ENCODE measurements around the gene CACNA2D2. TPM values are rescaled to one million over a fixed set of nuclear protein-coding genes. Genes with fewer than 3 reads are reported as not detected.

The CACNA2D2 gene
- total RNA-seq, 5 donors from 2014 or later (not counting 1 experiment from before 2014, with no cell fraction given) = 2.6 to 8.9 (median 4.1) TPM

DNA sequence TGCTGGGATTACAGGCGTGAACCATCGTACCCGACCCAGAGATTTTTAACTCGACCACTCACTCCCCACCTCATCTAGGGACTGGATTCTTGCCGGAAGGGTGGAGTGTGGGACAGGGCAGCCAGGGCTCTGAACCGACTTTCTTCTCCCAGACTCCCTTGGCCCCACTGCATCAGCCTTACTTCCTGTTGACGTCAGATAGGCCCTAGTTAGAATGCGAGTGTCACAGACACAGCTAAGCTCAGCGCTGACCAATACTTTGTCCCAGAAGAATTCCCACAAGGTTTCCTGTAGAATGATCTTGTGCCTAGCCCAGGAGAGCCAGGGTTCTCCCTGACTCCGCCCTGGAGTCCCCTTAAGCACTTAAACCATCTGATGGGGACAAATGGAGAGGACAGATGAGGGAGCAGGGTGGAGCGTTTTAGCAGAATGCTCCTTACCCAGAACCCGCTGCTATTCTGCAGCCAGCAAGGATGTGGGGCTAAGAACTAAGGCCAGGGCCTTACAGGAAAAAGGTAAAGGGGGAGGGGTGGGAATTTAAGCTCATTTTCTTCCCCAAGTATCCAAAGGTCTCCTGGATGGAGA lies 169.6 kb downstream of the CACNA2D2 start:
- POLR2A ChIA-PET = no interaction called here
- DNase-seq = peak in 1 of 35 experiments; percentile 70

DNA sequence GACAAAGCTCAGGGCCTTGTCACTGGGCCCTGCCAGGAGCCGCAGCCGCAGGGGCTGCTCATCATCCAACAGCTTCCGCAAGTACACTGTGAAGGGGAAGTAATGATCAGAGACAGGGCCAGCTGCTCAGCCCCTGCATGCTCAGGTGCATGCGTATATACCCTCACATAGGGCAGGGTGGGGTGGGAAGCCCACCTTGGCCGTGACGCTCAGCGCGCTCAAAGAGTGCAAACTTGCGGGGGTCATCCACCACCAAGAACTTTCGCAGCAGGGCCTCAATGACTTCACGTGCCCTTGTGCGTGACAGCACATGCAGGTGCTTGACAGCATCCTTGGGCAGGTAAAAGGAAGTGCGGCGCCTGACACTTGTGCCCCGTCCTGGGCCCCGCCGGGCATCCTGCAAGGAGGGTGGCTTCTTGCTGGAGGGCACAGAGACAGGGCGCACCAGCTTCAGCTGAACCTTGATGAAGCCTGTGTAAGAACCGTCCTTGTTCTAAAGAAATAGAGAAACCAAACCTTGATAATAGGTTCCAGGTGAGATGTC lies 172.0 kb downstream of the CACNA2D2 start:
- Histone ChIP-seq H3K9me3 (no peaks in the 10 kb centered on the region), H3K4me3 (ENCODE audit: control insufficient read depth in 1 of 2, extremely low read depth in 1 of 2, low read length in 1 of 2) (no peak overlapping the region), H3K36me3 (ENCODE audit: control insufficient read depth in 2 of 2, extremely low read depth in 1 of 2, insufficient read depth in 1 of 2, low read length in 1 of 2) (peaks cover 14 to 47% of the 10 kb centered on the region in 2 donors), H3K27ac (ENCODE audit: low read length) (no peak overlapping the region), H3K4me1 (ENCODE audit: control insufficient read depth in 1 of 2, extremely low read depth in 1 of 2, insufficient read depth in 2 of 2, low read length in 2 of 2) (peaks cover 16 to 68% of the 10 kb centered on the region in 2 experiments), H3K27me3 (replicated peaks in 1 of 2; ENCODE audit: control insufficient read depth in 2 of 2, extremely low read depth in 1 of 2, insufficient read depth in 2 of 2, low read length in 1 of 2) (no peaks in the 10 kb centered on the region)
- ATAC-seq (replicated peaks in 1 of 4) (no peak), DNase-seq (no peak)
- ChIA-PET CTCF (no interaction called here), POLR2A (no interaction called here)
- peaks cover 19% of the 10 kb centered on the region for H3K36me3 Mint-ChIP-seq
- no peaks in the 10 kb centered on the region for H3K27me3 Mint-ChIP-seq
- WGBS (ENCODE audit: insufficient coverage) = 98% methylated on average over 15 of the region's 19 CpGs
- H3K27ac Mint-ChIP-seq = no peak overlapping the region
- H3K4me1 Mint-ChIP-seq = peaks cover 37 to 54% (median 49%) of the 10 kb centered on the region in 3 donors
- H3K9me3 Mint-ChIP-seq = no peaks in the 10 kb centered on the region
- no peak overlapping the region for H3K4me3 Mint-ChIP-seq

More for the DNA sequence above, 169.6 kb downstream of the CACNA2D2 start:
- Mint-ChIP-seq H3K27me3 (no peaks in the 10 kb centered on the region), H3K4me3 (peak overlapping the region; percentile 25 to 86 (median 37)), H3K9me3 (no peaks in the 10 kb centered on the region), H3K27ac (peak overlapping the region; percentile 83 to 91), H3K36me3 (peaks cover 19% of the 10 kb centered on the region), H3K4me1 (peaks cover 45 to 51% (median 49%) of the 10 kb centered on the region in 3 donors)
- peak overlapping the region; percentile 54 for H3K27ac ChIP-seq (ENCODE audit: low read length)
- peaks cover 17 to 68% of the 10 kb centered on the region in 2 experiments for H3K4me1 ChIP-seq (ENCODE audit: control insufficient read depth in 1 of 2, extremely low read depth in 1 of 2, insufficient read depth in 2 of 2, low read length in 2 of 2)
- CTCF ChIA-PET = interaction anchor here in 1 of 2 donors (0.6 kb wide), 1 partner anchor 11 kb away, joined by 3 read pairs; no protein-coding TSS in a partner anchor
- no peak for ATAC-seq (replicated peaks in 1 of 4)
- no peaks in the 10 kb centered on the region for H3K27me3 ChIP-seq (replicated peaks in 1 of 2; ENCODE audit: control insufficient read depth in 2 of 2, extremely low read depth in 1 of 2, insufficient read depth in 2 of 2, low read length in 1 of 2)
- H3K4me3 ChIP-seq (ENCODE audit: control insufficient read depth in 1 of 2, extremely low read depth in 1 of 2, low read length in 1 of 2) = no peak overlapping the region
- WGBS (ENCODE audit: insufficient coverage) = 52% methylated on average over 7 of the region's 12 CpGs
- H3K9me3 ChIP-seq = no peaks in the 10 kb centered on the region
- peaks cover 14 to 47% of the 10 kb centered on the region in 2 donors for H3K36me3 ChIP-seq (ENCODE audit: control insufficient read depth in 2 of 2, extremely low read depth in 1 of 2, insufficient read depth in 1 of 2, low read length in 1 of 2)

- Mint-ChIP-seq H3K9me3 (no peaks in the 10 kb centered on the region), H3K36me3 (peaks cover 19% of the 10 kb centered on the region), H3K27ac (no peak overlapping the region), H3K27me3 (no peaks in the 10 kb centered on the region), H3K4me1 (peaks cover 26 to 47% (median 41%) of the 10 kb centered on the region in 3 donors), H3K4me3 (no peak overlapping the region)
- no peaks in the 10 kb centered on the region for H3K27me3 ChIP-seq (replicated peaks in 1 of 2; ENCODE audit: control insufficient read depth in 2 of 2, extremely low read depth in 1 of 2, insufficient read depth in 2 of 2, low read length in 1 of 2)
- no peaks in the 10 kb centered on the region for H3K9me3 ChIP-seq
- DNase-seq (no peak), ATAC-seq (replicated peaks in 1 of 4) (no peak)
- CTCF ChIA-PET = no interaction called here
- no peak overlapping the region for H3K27ac ChIP-seq (ENCODE audit: low read length)
- no peak overlapping the region for H3K4me3 ChIP-seq (ENCODE audit: control insufficient read depth in 1 of 2, extremely low read depth in 1 of 2, low read length in 1 of 2)
- WGBS (ENCODE audit: insufficient coverage) = 100% methylated on average over 6 of the region's 10 CpGs
- H3K36me3 ChIP-seq (ENCODE audit: control insufficient read depth in 2 of 2, extremely low read depth in 1 of 2, insufficient read depth in 1 of 2, low read length in 1 of 2) = peaks cover 14 to 47% of the 10 kb centered on the region in 2 donors
- POLR2A ChIA-PET = no interaction called here
- H3K4me1 ChIP-seq (ENCODE audit: control insufficient read depth in 1 of 2, extremely low read depth in 1 of 2, insufficient read depth in 2 of 2, low read length in 2 of 2) = peaks cover 13 to 57% of the 10 kb centered on the region in 2 experiments
These were observed 173.1 kb downstream of the CACNA2D2 start for GRCh38 chr3:50330330-50330729.

DNA sequence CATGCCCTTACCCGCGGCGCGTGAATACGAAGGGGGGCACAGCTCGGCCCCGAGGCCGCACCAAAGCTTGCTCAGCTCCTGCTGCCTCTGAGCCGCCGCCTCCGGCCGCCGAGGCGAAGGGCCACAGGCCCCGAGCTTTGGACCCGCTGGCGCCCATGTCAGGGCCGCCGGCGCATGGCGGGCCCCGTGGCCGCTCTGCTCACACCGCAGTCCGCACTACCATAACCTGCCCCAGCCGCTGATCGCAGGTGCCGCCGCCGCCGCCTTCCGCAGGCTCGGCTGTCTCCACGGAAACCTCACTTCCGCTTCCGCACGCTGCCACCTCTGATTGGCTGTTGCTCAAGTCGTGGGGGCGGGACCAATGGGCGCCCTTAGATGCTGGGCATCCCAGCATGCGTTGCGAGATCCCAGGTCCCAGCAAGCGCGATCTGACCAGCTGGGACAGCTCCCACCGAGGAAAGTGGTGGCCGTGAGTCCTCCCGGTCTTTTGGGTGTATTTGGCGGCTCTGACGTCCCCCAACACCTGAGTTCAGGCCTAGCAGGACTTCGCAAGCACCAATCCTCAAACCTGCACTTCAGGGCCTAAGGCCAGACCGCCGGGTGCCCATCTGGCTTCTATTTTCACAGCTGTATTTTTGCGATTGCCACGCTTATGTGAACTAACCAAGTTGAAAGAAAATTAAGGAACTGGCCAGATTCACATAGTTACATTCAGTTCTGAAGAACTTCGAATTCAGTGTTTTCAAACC lies 175.3 kb downstream of the CACNA2D2 start, which contains the start of gene TUSC2:
TUSC2 (minus strand) TSS at position 281 of the 749 bp plus-strand sequence; CDS start at position 157, 124 bp downstream.
- H3K4me3 Mint-ChIP-seq = peak within 1 kb of the TSS; percentile 86 to 92 (median 89)
- POLR2A ChIA-PET = interaction anchor here (0.6 to 2.5 kb wide), 5 partner anchors 9 to 103 kb away, joined by 3 to 11 read pairs (median 4); partner anchors contain the start of genes CYB561D2 (in 1 of the 2) and NPRL2 (in 1 of the 2)

GRCh38 chr3:50327129-50327528 lies 176.3 kb downstream of the CACNA2D2 start:
- Mint-ChIP-seq H3K27ac (peak overlapping the region; percentile 58 to 63), H3K36me3 (peaks cover 16% of the 10 kb centered on the region), H3K27me3 (no peaks in the 10 kb centered on the region), H3K4me1 (peaks cover 15 to 37% (median 22%) of the 10 kb centered on the region in 3 donors), H3K9me3 (no peaks in the 10 kb centered on the region), H3K4me3 (peak overlapping the region; percentile 86 to 92 (median 89))
- Histone ChIP-seq H3K27ac (ENCODE audit: low read length) (peak overlapping the region; percentile 61), H3K9me3 (no peaks in the 10 kb centered on the region), H3K4me3 (ENCODE audit: control insufficient read depth in 1 of 2, extremely low read depth in 1 of 2, low read length in 1 of 2) (peak overlapping the region; percentile 77 to 90), H3K27me3 (replicated peaks in 1 of 2; ENCODE audit: control insufficient read depth in 2 of 2, extremely low read depth in 1 of 2, insufficient read depth in 2 of 2, low read length in 1 of 2) (no peaks in the 10 kb centered on the region), H3K4me1 (ENCODE audit: control insufficient read depth in 1 of 2, extremely low read depth in 1 of 2, insufficient read depth in 2 of 2, low read length in 2 of 2) (peaks cover 6 to 42% of the 10 kb centered on the region in 2 experiments), H3K36me3 (ENCODE audit: control insufficient read depth in 2 of 2, extremely low read depth in 1 of 2, insufficient read depth in 1 of 2, low read length in 1 of 2) (peaks cover 14 to 35% of the 10 kb centered on the region in 2 donors)
- CTCF ChIA-PET = interaction anchor here (0.5 to 1.7 kb wide), 3 partner anchors 10 to 76 kb away, joined by 3 to 11 read pairs (median 3); no protein-coding TSS in a partner anchor
- POLR2A ChIA-PET = interaction anchor here (0.8 to 2.5 kb wide), 2 partner anchors 10 to 23 kb away, joined by 3 to 11 read pairs; partner anchors contain the start of genes CYB561D2 (in 1 of the 2) and NPRL2 (in 1 of the 2)
- ATAC-seq (replicated peaks in 1 of 4) (no peak), DNase-seq (no peak)
- no CpG with 5 or more reads among the region's 4 CpGs for WGBS (ENCODE audit: insufficient coverage)

More for the DNA sequence above, 175.3 kb downstream of the CACNA2D2 start, which contains the start of gene TUSC2:
- peak; percentile 93 to 96 (median 95) for ATAC-seq (replicated peaks in 1 of 4)
- CTCF ChIA-PET = interaction anchor here (0.5 to 1.7 kb wide), 6 partner anchors 9 to 100 kb away, joined by 3 to 11 read pairs (median 3); no protein-coding TSS in a partner anchor
- peaks cover 15 to 36% (median 25%) of the 10 kb centered on the region in 3 donors for H3K4me1 Mint-ChIP-seq
- DNase-seq = peak; percentile 86 to 98 (median 94)
- peak within 1 kb of the TSS; percentile 77 to 90 for H3K4me3 ChIP-seq (ENCODE audit: control insufficient read depth in 1 of 2, extremely low read depth in 1 of 2, low read length in 1 of 2)
- H3K9me3 Mint-ChIP-seq = no peaks in the 10 kb centered on the region
- H3K9me3 ChIP-seq = no peaks in the 10 kb centered on the region
- 3% methylated on average over 54 of the region's 55 CpGs for WGBS (ENCODE audit: insufficient coverage)
- H3K36me3 Mint-ChIP-seq = peaks cover 19% of the 10 kb centered on the region
- H3K27ac ChIP-seq (ENCODE audit: low read length) = peak within 1 kb of the TSS; percentile 69
- no peaks in the 10 kb centered on the region for H3K27me3 ChIP-seq (replicated peaks in 1 of 2; ENCODE audit: control insufficient read depth in 2 of 2, extremely low read depth in 1 of 2, insufficient read depth in 2 of 2, low read length in 1 of 2)
- H3K4me1 ChIP-seq (ENCODE audit: control insufficient read depth in 1 of 2, extremely low read depth in 1 of 2, insufficient read depth in 2 of 2, low read length in 2 of 2) = peaks cover 6 to 44% of the 10 kb centered on the region in 2 experiments
- H3K27me3 Mint-ChIP-seq = no peaks in the 10 kb centered on the region
- H3K36me3 ChIP-seq (ENCODE audit: control insufficient read depth in 2 of 2, extremely low read depth in 1 of 2, insufficient read depth in 1 of 2, low read length in 1 of 2) = peaks cover 14 to 40% of the 10 kb centered on the region in 2 donors
- H3K27ac Mint-ChIP-seq = peak within 1 kb of the TSS; percentile 85 to 87

- Mint-ChIP-seq H3K27me3 (no peaks in the 10 kb centered on the region), H3K27ac (no peak overlapping the region), H3K36me3 (peaks cover 13% of the 10 kb centered on the region), H3K9me3 (no peaks in the 10 kb centered on the region), H3K4me3 (peak overlapping the region; percentile 21 to 89 (median 86)), H3K4me1 (peaks cover 15 to 35% (median 22%) of the 10 kb centered on the region in 3 donors)
- DNase-seq (no peak), ATAC-seq (replicated peaks in 1 of 4) (no peak)
- no CpG with 5 or more reads among the region's 8 CpGs for WGBS (ENCODE audit: insufficient coverage)
- no peaks in the 10 kb centered on the region for H3K9me3 ChIP-seq
- no peaks in the 10 kb centered on the region for H3K27me3 ChIP-seq (replicated peaks in 1 of 2; ENCODE audit: control insufficient read depth in 2 of 2, extremely low read depth in 1 of 2, insufficient read depth in 2 of 2, low read length in 1 of 2)
- peaks cover 6 to 25% of the 10 kb centered on the region in 2 donors for H3K36me3 ChIP-seq (ENCODE audit: control insufficient read depth in 2 of 2, extremely low read depth in 1 of 2, insufficient read depth in 1 of 2, low read length in 1 of 2)
- POLR2A ChIA-PET = no interaction called here
- H3K4me3 ChIP-seq (ENCODE audit: control insufficient read depth in 1 of 2, extremely low read depth in 1 of 2, low read length in 1 of 2) = no peak overlapping the region
- CTCF ChIA-PET = no interaction called here
- H3K27ac ChIP-seq (ENCODE audit: low read length) = no peak overlapping the region
- H3K4me1 ChIP-seq (ENCODE audit: control insufficient read depth in 1 of 2, extremely low read depth in 1 of 2, insufficient read depth in 2 of 2, low read length in 2 of 2) = peaks cover 8 to 45% of the 10 kb centered on the region in 2 experiments
These were observed 177.3 kb downstream of the CACNA2D2 start for GRCh38 chr3:50326182-50326541.
